Epithelial cell of proximal tubule (primary cell): ENCODE data around the gene H2BW1. TPM values are rescaled to one million over a fixed set of nuclear protein-coding genes. Genes with fewer than 3 reads are reported as not detected.
"Not testable (repeated sequence)": the region's sequence is repeated elsewhere in the genome, so short reads cannot be mapped to it uniquely, and the experiment has no call there.

Experiments used
- DNase-seq: peaks from one replicate; pipeline ENCODE4 v3.0.0-alpha.2; 2011; ENCODE audit warnings: low read depth
- H3K4me3 ChIP-seq: 2 replicates; pipeline ENCODE4 v1.5.1; 2011; ENCODE audit warnings: low read depth, mild to moderate bottlenecking, low read length
- CTCF ChIP-seq: conservative IDR thresholded peaks from 2 replicates; pipeline ENCODE4 v1.5.1; 2012; ENCODE audit warnings: low read depth, mild to moderate bottlenecking, low read length
- total RNA-seq: library from RNA; depleted of rRNA; stranded (reverse); fragments of >200 nt; gene quantifications from 2 replicates; pipeline ENCODE4 v1.2.3, GENCODE V29; 2015

H2BW1 gene
- not detected in 2 replicates for total RNA-seq

- no peak for DNase-seq
- no peak within 1 kb of the TSS for H3K4me3 ChIP-seq
- TF ChIP-seq CTCF = no peak
Observed at GRCh38 chrX:104013606-104014005, at the start of gene H2BW1. TSS of gene H2BW1 (minus strand) at chrX:104013708. CDS start at chrX:104013576, 132 bp downstream.

GRCh38 chrX:104062636-104063035, 49.1 kb upstream of the H2BW1 start:
- H3K4me3 ChIP-seq, DNase-seq: not testable (repeated sequence)

- not testable (repeated sequence) for H3K4me3 ChIP-seq, DNase-seq
Observed at GRCh38 chrX:104054956-104055355, 41.4 kb upstream of the H2BW1 start.

- TF ChIP-seq CTCF = no peak
- H3K4me3 ChIP-seq = no peak overlapping the region
- no peak for DNase-seq
Observed at GRCh38 chrX:104047171-104047570, 33.7 kb upstream of the H2BW1 start.

- no peak for TF ChIP-seq CTCF
- DNase-seq = no peak
- H3K4me3 ChIP-seq = no peak overlapping the region
Observed at GRCh38 chrX:104045642-104046041, 32.1 kb upstream of the H2BW1 start.

GRCh38 chrX:104041003-104041402, 27.5 kb upstream of the H2BW1 start:
- no peak overlapping the region for H3K4me3 ChIP-seq
- no peak for TF ChIP-seq CTCF
- DNase-seq = no peak

GRCh38 chrX:104039689-104040505, 26.4 kb upstream of the H2BW1 start, which contains the start of gene H2BW2:
TSS of gene H2BW2 (plus strand) at chrX:104039956. CDS start at chrX:104039995, 39 bp downstream.
- no peak for TF ChIP-seq CTCF
- no peak for DNase-seq
- H3K4me3 ChIP-seq = no peak within 1 kb of the TSS

- H3K4me3 ChIP-seq = no peak overlapping the region
- TF ChIP-seq CTCF = no peak
- no peak for DNase-seq
Observed at GRCh38 chrX:104018126-104018525, 4.6 kb upstream of the H2BW1 start.

- DNase-seq = not testable (repeated sequence)
Observed at GRCh38 chrX:104015576-104015975, 2.1 kb upstream of the H2BW1 start.

More at GRCh38 chrX:104015576-104015975, 2.1 kb upstream of the H2BW1 start:
- H3K4me3 ChIP-seq = not testable (repeated sequence)
